ENCODE data around the gene SHTN1.

- TF ChIP-seq BACH2 (CRISPR knock-in tag; IDR thresholded peaks at IDR 0.05; ENCODE audit: borderline replicate concordance) (no peak), PATZ1 (CRISPR knock-in tag; IDR thresholded peaks at IDR 0.05; ENCODE audit: borderline replicate concordance) (no peak), SNAI2 (CRISPR knock-in tag; IDR thresholded peaks at IDR 0.05) (no peak), ZNF70 (CRISPR knock-in tag; IDR thresholded peaks at IDR 0.05) (no peak), ZFP3 (CRISPR knock-in tag; IDR thresholded peaks at IDR 0.05) (no peak), ESRRG (CRISPR knock-in tag; IDR thresholded peaks at IDR 0.05) (no peak), ZFP30 (CRISPR knock-in tag; IDR thresholded peaks at IDR 0.05) (no peak), TOX (CRISPR knock-in tag; IDR thresholded peaks at IDR 0.05; ENCODE audit: borderline replicate concordance) (no peak), POU6F1 (CRISPR knock-in tag; IDR thresholded peaks at IDR 0.05; ENCODE audit: borderline replicate concordance, low read depth) (no peak)
- TF ChIP-seq, protein P1, sequence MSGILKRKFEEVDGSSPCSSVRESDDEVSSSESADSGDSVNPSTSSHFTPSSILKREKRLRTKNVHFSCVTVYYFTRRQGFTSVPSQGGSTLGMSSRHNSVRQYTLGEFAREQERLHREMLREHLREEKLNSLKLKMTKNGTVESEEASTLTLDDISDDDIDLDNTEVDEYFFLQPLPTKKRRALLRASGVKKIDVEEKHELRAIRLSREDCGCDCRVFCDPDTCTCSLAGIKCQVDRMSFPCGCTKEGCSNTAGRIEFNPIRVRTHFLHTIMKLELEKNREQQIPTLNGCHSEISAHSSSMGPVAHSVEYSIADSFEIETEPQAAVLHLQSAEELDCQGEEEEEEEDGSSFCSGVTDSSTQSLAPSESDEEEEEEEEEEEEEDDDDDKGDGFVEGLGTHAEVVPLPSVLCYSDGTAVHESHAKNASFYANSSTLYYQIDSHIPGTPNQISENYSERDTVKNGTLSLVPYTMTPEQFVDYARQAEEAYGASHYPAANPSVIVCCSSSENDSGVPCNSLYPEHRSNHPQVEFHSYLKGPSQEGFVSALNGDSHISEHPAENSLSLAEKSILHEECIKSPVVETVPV (CRISPR knock-in tag; IDR thresholded peaks at IDR 0.05): no peak
These were observed 151.7 kb downstream of the SHTN1 start for GRCh38 chr10:116853287-116853686.

Measured in SK-N-SH treated with all-trans-retinoic acid at 6 μM for 48 hours (cell line).